T-helper 2 cell treated with Interferon-gamma antibody and Interleukin-4, amounts not matched to agents 100 ng/mL and 5 ng/mL, for 36 hours (primary cell): Measurements from ENCODE around the gene TSNAXIP1. TPM values are rescaled to one million over a fixed set of nuclear protein-coding genes. Genes with fewer than 3 reads are reported as not detected.

ENCODE experiments used
- total RNA-seq: library from RNA; stranded (reverse); gene quantifications from 2 replicates; pipeline ENCODE4 v1.2.3, GENCODE V29; 2022

The TSNAXIP1 gene
- total RNA-seq, 1 donor from 2014 or later: 0.36 TPM

Other genes starting within 250 kb of the TSNAXIP1 start
- 82.9 and 84.0 TPM in 2 replicates for gene CTCF, start 244.4 kb upstream of the TSNAXIP1 start, total RNA-seq
- 178 and 195 TPM in 2 replicates for gene CARMIL2, start 161.7 kb upstream of the TSNAXIP1 start, total RNA-seq
- 39.1 and 41.1 TPM in 2 replicates for gene ACD, start 146.6 kb upstream of the TSNAXIP1 start, total RNA-seq
- gene PARD6A, start 145.9 kb upstream of the TSNAXIP1 start, total RNA-seq: 10.1 TPM in 2 replicates
- gene ENKD1, start 140.1 kb upstream of the TSNAXIP1 start, total RNA-seq: 5.1 and 6.8 TPM in 2 replicates
- 0.95 and 1.9 TPM in 2 replicates for gene C16orf86, start 140.1 kb upstream of the TSNAXIP1 start, total RNA-seq
- gene GFOD2, start 87.6 kb upstream of the TSNAXIP1 start, total RNA-seq: 12.1 and 14.2 TPM in 2 replicates
- gene RANBP10, start 329 bp upstream of the TSNAXIP1 start, total RNA-seq: 22.7 and 23.2 TPM in 2 replicates
- gene THAP11, start 35.4 kb downstream of the TSNAXIP1 start, total RNA-seq: 44.3 and 45.8 TPM in 2 replicates
- 138 and 143 TPM in 2 replicates for gene NUTF2, start 40.0 kb downstream of the TSNAXIP1 start, total RNA-seq
- 54.2 and 54.4 TPM in 2 replicates for gene CENPT, start 40.8 kb downstream of the TSNAXIP1 start, total RNA-seq
- 106 and 112 TPM in 2 replicates for gene EDC4, start 66.2 kb downstream of the TSNAXIP1 start, total RNA-seq
- gene NRN1L, start 78.0 kb downstream of the TSNAXIP1 start, total RNA-seq: 0.61 and 0.84 TPM in 2 replicates
- gene PSKH1, start 86.4 kb downstream of the TSNAXIP1 start, total RNA-seq: 20.7 and 22.1 TPM in 2 replicates
- gene CTRL, start 125.0 kb downstream of the TSNAXIP1 start, total RNA-seq: 9.6 and 11.9 TPM in 2 replicates
- gene PSMB10, start 130.0 kb downstream of the TSNAXIP1 start, total RNA-seq: 335 and 352 TPM in 2 replicates
- 16.8 and 20.5 TPM in 2 replicates for gene LCAT, start 137.2 kb downstream of the TSNAXIP1 start, total RNA-seq
- 40.2 and 41.9 TPM in 2 replicates for gene SLC12A4, start 161.7 kb downstream of the TSNAXIP1 start, total RNA-seq
- gene DPEP3, start 173.6 kb downstream of the TSNAXIP1 start, total RNA-seq: 0.14 TPM in 1 of 2 replicates, not detected in the other
- 14.8 and 16.8 TPM in 2 replicates for gene DPEP2, start 192.6 kb downstream of the TSNAXIP1 start, total RNA-seq
- not detected in 2 replicates for gene DPEP2NB, start 209.0 kb downstream of the TSNAXIP1 start, total RNA-seq
- gene DDX28, start 216.3 kb downstream of the TSNAXIP1 start, total RNA-seq: 14.5 and 16.5 TPM in 2 replicates
- 23.8 and 25.0 TPM in 2 replicates for gene DUS2, start 216.4 kb downstream of the TSNAXIP1 start, total RNA-seq